Measurements from ENCODE around the gene TSPYL4.
"Not testable (repeated sequence)": the region's sequence is repeated elsewhere in the genome, so short reads cannot be mapped to it uniquely, and the experiment has no call there.

Gene TSPYL4

GRCh38 chr6:116290799-116291198 lies 36.9 kb upstream of the TSPYL4 start:
- no peak for DNase-seq (ENCODE audit: low read depth in 1 of 2, low spot score in 1 of 2)
- TF ChIP-seq POLR2AphosphoS5 (IDR thresholded peaks at IDR 0.05; ENCODE audit: low read depth), result no peak
- TF ChIP-seq CTCF (IDR thresholded peaks at IDR 0.05; ENCODE audit: insufficient read depth, low read length), result no peak
- no peak for TF ChIP-seq GABPA (IDR thresholded peaks at IDR 0.05; ENCODE audit: low read depth)
- no peak for TF ChIP-seq REST (IDR thresholded peaks at IDR 0.05; ENCODE audit: insufficient replicate concordance, low read depth)
- no peak for TF ChIP-seq SPI1 (IDR thresholded peaks at IDR 0.05; ENCODE audit: borderline replicate concordance, low read depth)

GRCh38 chr6:116289876-116290275 lies 36.0 kb upstream of the TSPYL4 start:
- TF ChIP-seq REST (IDR thresholded peaks at IDR 0.05; ENCODE audit: insufficient replicate concordance, low read depth), result no peak
- TF ChIP-seq SPI1 (IDR thresholded peaks at IDR 0.05; ENCODE audit: borderline replicate concordance, low read depth), result no peak
- TF ChIP-seq CTCF (IDR thresholded peaks at IDR 0.05; ENCODE audit: insufficient read depth, low read length), result no peak
- TF ChIP-seq GABPA (IDR thresholded peaks at IDR 0.05; ENCODE audit: low read depth), result no peak
- no peak for TF ChIP-seq POLR2AphosphoS5 (IDR thresholded peaks at IDR 0.05; ENCODE audit: low read depth)
- no peaks in the 10 kb centered on the region for H3K27me3 ChIP-seq (ENCODE audit: insufficient read depth, poor library complexity, severe bottlenecking)
- H3K4me3 ChIP-seq (replicated peaks; ENCODE audit: insufficient read depth, low read length), result no peak overlapping the region
- DNase-seq (ENCODE audit: low read depth in 1 of 2, low spot score in 1 of 2), result no peak
- no peak overlapping the region for H3K27ac ChIP-seq (replicated peaks)

More at GRCh38 chr6:116290799-116291198, 36.9 kb upstream of the TSPYL4 start:
- no peak overlapping the region for H3K27ac ChIP-seq (replicated peaks)
- H3K4me3 ChIP-seq (replicated peaks; ENCODE audit: insufficient read depth, low read length), result no peak overlapping the region
- no peaks in the 10 kb centered on the region for H3K27me3 ChIP-seq (ENCODE audit: insufficient read depth, poor library complexity, severe bottlenecking)

- Histone ChIP-seq H3K27ac (replicated peaks) (no peak overlapping the region), H3K27me3 (ENCODE audit: insufficient read depth, poor library complexity, severe bottlenecking) (no peaks in the 10 kb centered on the region), H3K4me3 (replicated peaks; ENCODE audit: insufficient read depth, low read length) (no peak overlapping the region)
- no peak for DNase-seq (ENCODE audit: low read depth in 1 of 2, low spot score in 1 of 2)
- TF ChIP-seq GABPA (IDR thresholded peaks at IDR 0.05; ENCODE audit: low read depth), result no peak
- TF ChIP-seq CTCF (IDR thresholded peaks at IDR 0.05; ENCODE audit: insufficient read depth, low read length), result peak; percentile 79
Observed at GRCh38 chr6:116287689-116288282, 33.9 kb upstream of the TSPYL4 start.

- TF ChIP-seq POLR2AphosphoS5 (IDR thresholded peaks at IDR 0.05; ENCODE audit: low read depth) (no peak), SPI1 (IDR thresholded peaks at IDR 0.05; ENCODE audit: borderline replicate concordance, low read depth) (no peak), CTCF (IDR thresholded peaks at IDR 0.05; ENCODE audit: insufficient read depth, low read length) (no peak)
- DNase-seq (ENCODE audit: low read depth in 1 of 2, low spot score in 1 of 2), result no peak
- Histone ChIP-seq H3K27ac (replicated peaks) (no peak overlapping the region), H3K4me3 (replicated peaks; ENCODE audit: insufficient read depth, low read length) (no peak overlapping the region), H3K27me3 (ENCODE audit: insufficient read depth, poor library complexity, severe bottlenecking) (no peaks in the 10 kb centered on the region)
Observed at GRCh38 chr6:116286773-116287358, 33.0 kb upstream of the TSPYL4 start.

GRCh38 chr6:116284984-116285383 lies 31.1 kb upstream of the TSPYL4 start:
- not testable (repeated sequence) for H3K27ac ChIP-seq (replicated peaks); H3K4me3 ChIP-seq (replicated peaks; ENCODE audit: insufficient read depth, low read length); DNase-seq (ENCODE audit: low read depth in 1 of 2, low spot score in 1 of 2); H3K27me3 ChIP-seq (ENCODE audit: insufficient read depth, poor library complexity, severe bottlenecking)

All from HL-60 (cell line).